Measurements from ENCODE around the gene SYNE3.
"Not testable (repeated sequence)": the region's sequence is repeated elsewhere in the genome, so short reads cannot be mapped to it uniquely, and the experiment has no call there.

Gene SYNE3

GRCh38 chr14:95523051-95523814 lies 6.8 kb upstream of the SYNE3 start:
- DNase-seq = peak; percentile 43

GRCh38 chr14:95522556-95522955 lies 6.1 kb upstream of the SYNE3 start:
- DNase-seq = no peak

- DNase-seq = no peak
Measured at GRCh38 chr14:95522116-95522515, 5.7 kb upstream of the SYNE3 start.

GRCh38 chr14:95521001-95521400 lies 4.6 kb upstream of the SYNE3 start:
- DNase-seq = no peak

- no peak for DNase-seq
Measured at GRCh38 chr14:95520346-95520745, 3.9 kb upstream of the SYNE3 start.

- peak; percentile 51 for DNase-seq
Measured at GRCh38 chr14:95519699-95520098, 3.2 kb upstream of the SYNE3 start.

GRCh38 chr14:95518045-95518751 lies 1.7 kb upstream of the SYNE3 start:
- DNase-seq = peak; percentile 15

- DNase-seq = peak; percentile 82
Measured at GRCh38 chr14:95515596-95516552, 576 bp downstream of the SYNE3 start.

- DNase-seq = no peak
Measured at GRCh38 chr14:95515080-95515489, 1.4 kb downstream of the SYNE3 start.

- peak; percentile 29 for DNase-seq
Measured at GRCh38 chr14:95514131-95515079, 2.0 kb downstream of the SYNE3 start.

GRCh38 chr14:95513291-95513690 lies 3.2 kb downstream of the SYNE3 start:
- peak; percentile 15 for DNase-seq

- no peak for DNase-seq
Measured at GRCh38 chr14:95511687-95512086, 4.8 kb downstream of the SYNE3 start.

GRCh38 chr14:95510804-95511203 lies 5.6 kb downstream of the SYNE3 start:
- no peak for DNase-seq

- not testable (repeated sequence) for DNase-seq
Measured at GRCh38 chr14:95510344-95510743, 6.1 kb downstream of the SYNE3 start.

GRCh38 chr14:95509495-95509894 lies 7.0 kb downstream of the SYNE3 start:
- DNase-seq = no peak

GRCh38 chr14:95508377-95508776 lies 8.1 kb downstream of the SYNE3 start:
- DNase-seq = no peak

GRCh38 chr14:95507701-95508103 lies 8.7 kb downstream of the SYNE3 start:
- no peak for DNase-seq

GRCh38 chr14:95507174-95507573 lies 9.3 kb downstream of the SYNE3 start:
- DNase-seq = no peak

- DNase-seq = no peak
Measured at GRCh38 chr14:95505030-95505589, 11.3 kb downstream of the SYNE3 start.

GRCh38 chr14:95504135-95505029 lies 12.1 kb downstream of the SYNE3 start:
- no peak for DNase-seq
